Calu3 (cell line): ENCODE measurements around the gene MRPL28. TPM values are rescaled to one million over a fixed set of nuclear protein-coding genes. Genes with fewer than 3 reads are reported as not detected.

Experiments used
- BruUV-seq: library from RNA; stranded (reverse); fragments of 400-500 nt; replicated peaks from 2 replicates; lab custom pipeline; 2021; lab: Mats Ljungman, UMichigan
- CTCF ChIA-PET: fragments of 300-600 bp; sonication (Branson Sonifier 250); formaldehyde crosslinking; loops from one replicate; lab custom pipeline; 2022; ENCODE audit warnings: antibody characterized with exemption; lab: Charles Lee
- DNase-seq: peaks from one replicate; pipeline ENCODE4 v3.0.0; 2022
- H3K27ac Mint-ChIP-seq: one replicate; pipeline ENCODE4 v1.8.0; 2022; ENCODE audit warnings: mixed read lengths; ENCODE audit not compliant: unreplicated experiment
- H3K27me3 Mint-ChIP-seq: one replicate; pipeline ENCODE4 v1.8.0; 2022; ENCODE audit warnings: mixed read lengths; ENCODE audit not compliant: unreplicated experiment
- H3K36me3 Mint-ChIP-seq: one replicate; pipeline ENCODE4 v1.8.0; 2022; ENCODE audit warnings: mild to moderate bottlenecking, moderate library complexity, mixed read lengths; ENCODE audit not compliant: insufficient read depth, unreplicated experiment
- H3K4me1 Mint-ChIP-seq: one replicate; pipeline ENCODE4 v1.8.0; 2022; ENCODE audit warnings: mild to moderate bottlenecking, low read depth, mixed read lengths; ENCODE audit not compliant: unreplicated experiment
- H3K4me3 Mint-ChIP-seq: one replicate; pipeline ENCODE4 v1.8.0; 2022; ENCODE audit warnings: mild to moderate bottlenecking, low read depth, moderate library complexity, mixed read lengths; ENCODE audit not compliant: unreplicated experiment
- H3K9me3 Mint-ChIP-seq: one replicate; pipeline ENCODE4 v1.8.0; 2022; ENCODE audit warnings: low read depth, mixed read lengths; ENCODE audit not compliant: unreplicated experiment
- intact Hi-C: fragments of 100-400 bp; cut with micrococcal nuclease; formaldehyde crosslinking; loops from one replicate; pipeline ENCODE4 v1.10.0; 2022; ENCODE audit not compliant: unreplicated experiment
- total RNA-seq: library from RNA; stranded (reverse); gene quantifications from 2 replicates; pipeline ENCODE4 v1.2.3, GENCODE V29; 2022
- TF ChIP-seq, protein P1 (sequence below): fragments of 200-600 bp; IDR thresholded peaks from one replicate; pipeline ENCODE4 v1.8.0; 2022; ENCODE audit warnings: antibody characterized with exemption; ENCODE audit not compliant: unreplicated experiment

MRPL28 gene
- total RNA-seq, 1 experiment from 2014 or later = 115 TPM

DNA sequence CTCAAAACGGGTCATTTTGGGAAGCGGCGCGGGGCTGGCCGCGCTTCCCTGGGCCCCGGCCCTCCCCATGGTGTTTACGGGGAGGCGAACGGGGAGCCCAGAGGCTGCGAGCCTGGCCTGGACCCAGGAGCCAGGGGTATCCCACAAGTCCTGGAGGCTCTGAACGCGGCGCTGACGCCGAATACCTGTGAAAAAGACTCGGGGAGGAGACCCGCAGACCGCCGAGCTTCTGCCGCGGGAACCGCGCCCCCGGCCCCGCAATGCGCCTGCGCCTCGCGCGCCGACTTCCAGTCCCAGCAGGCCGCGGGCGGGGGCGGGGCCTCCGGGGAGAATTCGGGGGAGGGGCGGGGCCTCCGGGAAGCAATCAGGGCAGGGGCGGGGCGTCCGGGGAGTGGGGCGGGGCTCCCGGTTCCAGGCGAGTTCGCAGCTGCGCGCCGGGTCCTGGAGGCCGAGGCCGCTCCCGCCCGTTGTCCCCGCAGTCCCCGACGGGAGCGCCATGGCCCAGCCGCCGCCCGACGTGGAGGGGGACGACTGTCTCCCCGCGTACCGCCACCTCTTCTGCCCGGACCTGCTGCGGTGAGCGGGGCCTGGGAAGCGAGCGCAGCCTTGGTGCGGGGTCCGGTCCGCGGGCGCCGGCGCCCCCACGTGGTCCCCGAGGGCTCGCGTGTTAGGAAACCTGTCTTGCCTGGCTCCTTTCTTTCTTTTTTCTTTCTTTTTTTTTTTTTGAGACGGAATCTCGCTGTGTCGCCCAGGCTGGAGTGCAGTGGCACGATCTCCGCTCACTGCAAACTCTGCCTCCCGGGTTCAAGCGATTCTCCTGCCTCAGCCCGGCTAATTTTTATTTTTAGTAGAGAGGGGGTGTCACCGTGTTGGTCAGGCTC, 31.4 kb upstream of the MRPL28 start, which contains the start of gene DECR2:
Gene DECR2, plus strand, starts transcription at position 418 of the 881 bp plus-strand sequence. Its CDS starts 79 bp downstream, at position 497.
- Mint-ChIP-seq H3K27ac (peak within 1 kb of the TSS; percentile 74), H3K9me3 (no peaks in the 10 kb centered on the region), H3K27me3 (no peaks in the 10 kb centered on the region), H3K4me3 (peak within 1 kb of the TSS; percentile 88), H3K36me3 (peaks cover 55% of the 10 kb centered on the region), H3K4me1 (peaks cover 9% of the 10 kb centered on the region)
- TF ChIP-seq, protein P1, sequence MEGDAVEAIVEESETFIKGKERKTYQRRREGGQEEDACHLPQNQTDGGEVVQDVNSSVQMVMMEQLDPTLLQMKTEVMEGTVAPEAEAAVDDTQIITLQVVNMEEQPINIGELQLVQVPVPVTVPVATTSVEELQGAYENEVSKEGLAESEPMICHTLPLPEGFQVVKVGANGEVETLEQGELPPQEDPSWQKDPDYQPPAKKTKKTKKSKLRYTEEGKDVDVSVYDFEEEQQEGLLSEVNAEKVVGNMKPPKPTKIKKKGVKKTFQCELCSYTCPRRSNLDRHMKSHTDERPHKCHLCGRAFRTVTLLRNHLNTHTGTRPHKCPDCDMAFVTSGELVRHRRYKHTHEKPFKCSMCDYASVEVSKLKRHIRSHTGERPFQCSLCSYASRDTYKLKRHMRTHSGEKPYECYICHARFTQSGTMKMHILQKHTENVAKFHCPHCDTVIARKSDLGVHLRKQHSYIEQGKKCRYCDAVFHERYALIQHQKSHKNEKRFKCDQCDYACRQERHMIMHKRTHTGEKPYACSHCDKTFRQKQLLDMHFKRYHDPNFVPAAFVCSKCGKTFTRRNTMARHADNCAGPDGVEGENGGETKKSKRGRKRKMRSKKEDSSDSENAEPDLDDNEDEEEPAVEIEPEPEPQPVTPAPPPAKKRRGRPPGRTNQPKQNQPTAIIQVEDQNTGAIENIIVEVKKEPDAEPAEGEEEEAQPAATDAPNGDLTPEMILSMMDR = peak; percentile 28
- intact Hi-C loops = no loop called here
- CTCF ChIA-PET = interaction anchor here (0.6 to 0.9 kb wide), 5 partner anchors 19 to 290 kb away, joined by 3 to 5 read pairs (median 4); partner anchors contain the start of gene RAB11FIP3
- BruUV-seq = no TSS peak
- DNase-seq = peak; percentile 97

DNA sequence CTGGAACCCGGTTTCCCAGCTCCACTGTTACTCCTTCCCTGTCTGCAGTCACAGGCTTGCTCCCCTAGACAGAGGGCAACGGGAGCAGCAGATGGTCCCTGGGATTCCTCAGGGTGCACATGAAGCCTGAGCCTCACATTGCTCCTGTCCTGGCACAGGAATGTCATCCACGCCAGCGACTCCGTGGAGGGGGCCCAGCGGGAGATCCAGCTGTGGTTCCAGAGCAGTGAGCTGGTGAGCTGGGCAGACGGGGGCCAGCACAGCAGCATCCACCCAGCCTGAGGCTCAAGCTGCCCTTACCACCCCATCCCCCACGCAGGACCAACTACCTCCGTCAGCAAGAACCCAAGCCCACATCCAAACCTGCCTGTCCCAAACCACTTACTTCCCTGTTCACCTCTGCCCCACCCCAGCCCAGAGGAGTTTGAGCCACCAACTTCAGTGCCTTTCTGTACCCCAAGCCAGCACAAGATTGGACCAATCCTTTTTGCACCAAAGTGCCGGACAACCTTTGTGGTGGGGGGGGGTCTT, 29.8 kb upstream of the MRPL28 start:
- Mint-ChIP-seq H3K4me3 (peak overlapping the region; percentile 88), H3K9me3 (no peaks in the 10 kb centered on the region), H3K4me1 (peaks cover 9% of the 10 kb centered on the region), H3K27ac (peak overlapping the region; percentile 69), H3K36me3 (peaks cover 65% of the 10 kb centered on the region), H3K27me3 (no peaks in the 10 kb centered on the region)
- CTCF ChIA-PET = no interaction called here
- DNase-seq = no peak
- intact Hi-C loops = no loop called here
- no TSS peak for BruUV-seq
- TF ChIP-seq, protein P1 = no peak

DNA sequence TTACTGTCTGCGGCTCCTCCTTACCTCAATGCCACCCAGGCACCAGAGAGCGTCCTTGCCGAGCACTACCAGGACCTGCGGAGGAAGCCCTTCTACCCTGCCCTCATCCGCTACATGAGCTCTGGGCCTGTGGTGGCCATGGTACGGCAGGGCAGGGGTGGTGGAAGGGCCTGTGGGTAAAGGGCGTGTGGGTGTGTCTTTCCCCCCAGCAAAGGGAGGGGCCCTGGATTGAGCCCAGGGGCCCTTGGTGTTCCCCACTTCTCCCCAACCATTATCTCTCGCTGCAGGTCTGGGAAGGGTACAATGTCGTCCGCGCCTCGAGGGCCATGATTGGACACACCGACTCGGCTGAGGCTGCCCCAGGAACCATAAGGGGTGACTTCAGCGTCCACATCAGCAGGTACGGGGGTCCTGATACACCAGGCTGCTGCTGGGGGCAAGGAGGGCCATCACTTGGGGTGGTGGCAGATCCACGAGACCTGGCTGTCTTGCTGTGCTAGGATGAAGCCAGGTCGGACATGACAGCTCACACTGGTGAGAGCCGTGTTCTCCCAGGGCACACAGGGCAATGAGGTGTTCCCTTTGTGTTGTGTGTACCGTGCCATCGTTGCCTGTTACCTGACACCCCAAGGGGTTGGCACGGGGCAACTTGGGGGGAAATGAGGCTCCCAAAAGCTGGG, 29.1 kb upstream of the MRPL28 start:
- TF ChIP-seq, protein P1 = no peak
- DNase-seq = no peak
- Mint-ChIP-seq H3K4me3 (peak overlapping the region; percentile 88), H3K27me3 (no peaks in the 10 kb centered on the region), H3K27ac (no peak overlapping the region), H3K9me3 (no peaks in the 10 kb centered on the region), H3K36me3 (peaks cover 60% of the 10 kb centered on the region), H3K4me1 (peaks cover 9% of the 10 kb centered on the region)
- CTCF ChIA-PET = no interaction called here
- no TSS peak for BruUV-seq
- intact Hi-C loops = no loop called here

DNA sequence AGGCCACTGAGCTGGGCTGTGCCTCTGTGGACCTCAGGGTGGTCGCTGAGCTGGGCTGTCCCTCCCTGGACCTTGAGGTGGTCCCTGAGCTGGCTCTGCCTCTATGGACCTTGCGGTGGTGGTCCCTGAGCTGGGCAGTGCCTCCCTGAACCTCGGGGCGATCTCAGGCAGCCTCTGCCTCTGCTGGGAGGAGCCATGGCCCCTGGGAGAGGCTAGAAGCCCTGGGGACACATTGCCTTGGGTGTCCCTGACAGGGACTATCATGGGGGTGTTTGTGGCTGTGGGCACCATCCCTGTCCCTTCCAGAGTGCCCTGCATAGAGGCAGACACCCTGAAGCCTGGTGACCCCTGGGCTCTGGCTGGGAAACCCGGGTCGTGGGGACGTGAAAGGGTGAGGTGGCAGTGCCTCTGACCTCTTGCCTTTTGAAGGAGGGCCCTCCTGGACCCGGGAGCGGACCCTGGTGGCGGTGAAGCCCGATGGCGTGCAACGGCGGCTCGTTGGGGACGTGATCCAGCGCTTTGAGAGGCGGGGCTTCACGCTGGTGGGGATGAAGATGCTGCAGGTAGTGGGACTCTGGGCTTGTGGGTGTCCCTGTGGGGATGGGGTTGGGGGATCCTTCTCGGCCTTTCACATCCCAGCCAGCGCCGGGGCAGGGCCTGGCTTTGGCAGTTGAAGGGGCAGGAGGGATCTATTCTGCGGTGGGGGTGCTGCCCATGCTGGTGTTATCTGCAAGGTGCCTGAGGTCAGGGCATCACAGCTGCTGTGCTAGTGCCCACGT, 28.4 kb upstream of the MRPL28 start:
- Mint-ChIP-seq H3K9me3 (no peaks in the 10 kb centered on the region), H3K4me3 (peak overlapping the region; percentile 63), H3K4me1 (peaks cover 9% of the 10 kb centered on the region), H3K36me3 (peaks cover 60% of the 10 kb centered on the region), H3K27ac (no peak overlapping the region), H3K27me3 (no peaks in the 10 kb centered on the region)
- TF ChIP-seq, protein P1 = no peak
- no TSS peak for BruUV-seq
- intact Hi-C loops = no loop called here
- no peak for DNase-seq
- CTCF ChIA-PET = interaction anchor here (1.3 kb wide), 1 partner anchor 37 kb away, joined by 3 read pairs; no protein-coding TSS in a partner anchor
